Tibial nerve (tissue), 4 donors: Measurements from ENCODE around the gene LRPAP1. TPM values are rescaled to one million over a fixed set of nuclear protein-coding genes. Genes with fewer than 3 reads are reported as not detected.

Experiments
- DNase-seq, 2 donors: peaks; one replicate each; pipeline ENCODE4 v3.0.0-alpha.2; 2019; ENCODE audit warnings: low spot score in 2 of 2
- H3K27ac ChIP-seq, 4 donors: fragments of 200-600 bp; sonication (generic) in 3 of 4; one replicate each; pipeline ENCODE4 v1.5.1; 2017 to 2019; ENCODE audit warnings: mild to moderate bottlenecking in 1 of 4
- H3K27me3 ChIP-seq, 2 donors: fragments of 200-600 bp; sonication (generic) in 1 of 2; one replicate each; pipeline versions ENCODE4 v1.5.1 to v1.6.0; 2017 to 2019
- H3K36me3 ChIP-seq, 3 donors: fragments of 200-600 bp; sonication (generic); one replicate each; pipeline ENCODE4 v1.5.1; 2018 to 2019
- H3K4me1 ChIP-seq, 4 donors: fragments of 200-600 bp; sonication (generic) in 3 of 4; one replicate each; pipeline ENCODE4 v1.5.1; 2017 to 2019
- H3K4me3 ChIP-seq, 4 donors: fragments of 200-600 bp; sonication (generic) in 3 of 4; one replicate each; pipeline ENCODE4 v1.5.1; 2017 to 2019; ENCODE audit warnings: mild to moderate bottlenecking in 1 of 4, moderate library complexity in 1 of 4
- H3K9me3 ChIP-seq, 4 donors: fragments of 200-600 bp; sonication (generic) in 3 of 4; one replicate each; pipeline ENCODE4 v1.5.1; 2017 to 2019
- EP300 ChIP-seq, 2 donors: sonication (generic); formaldehyde crosslinking; IDR thresholded peaks; one replicate each; pipeline ENCODE4 v1.6.1; 2017; ENCODE audit warnings: antibody characterized with exemption in 2 of 2, mild to moderate bottlenecking in 1 of 2
- POLR2A ChIP-seq, 2 donors: fragments of 450-650 bp; IDR thresholded peaks; one replicate each; pipeline ENCODE4 v1.6.1; 2017; ENCODE audit warnings: antibody characterized with exemption in 2 of 2, mild to moderate bottlenecking in 2 of 2, moderate library complexity in 2 of 2
- WGBS, 2 donors: methylation state at CpG; one replicate each; pipeline ENCODE4 v1.1.5; 2018; 5-methylcytosine and 5-hydroxymethylcytosine counted together
- total RNA-seq, 4 donors: library from RNA; depleted of rRNA; stranded (reverse); fragments of >200 nt; gene quantifications; one replicate each; pipeline ENCODE4 v1.1.0, GENCODE V29; 2016
- TF ChIP-seq, protein P1 (sequence below), 5 experiments: fragments of 200-600 bp in 3 of 5; fragments of 450-650 bp in 2 of 5; sonication (generic) in 3 of 5; IDR thresholded peaks; one replicate each; pipeline ENCODE4 v1.5.1; 2016 to 2019; ENCODE audit warnings: antibody characterized with exemption in 5 of 5, mild to moderate bottlenecking in 3 of 5, moderate library complexity in 2 of 5

LRPAP1 gene
- total RNA-seq, 4 donors from 2014 or later: 68.1 to 169 (median 108) TPM

- no peak overlapping the region for H3K27ac ChIP-seq
- no peak for DNase-seq
- peaks cover 0 to 17% (median 2%) of the 10 kb centered on the region in 4 donors for H3K4me1 ChIP-seq
- H3K4me3 ChIP-seq: no peak overlapping the region
- TF ChIP-seq, protein P1, sequence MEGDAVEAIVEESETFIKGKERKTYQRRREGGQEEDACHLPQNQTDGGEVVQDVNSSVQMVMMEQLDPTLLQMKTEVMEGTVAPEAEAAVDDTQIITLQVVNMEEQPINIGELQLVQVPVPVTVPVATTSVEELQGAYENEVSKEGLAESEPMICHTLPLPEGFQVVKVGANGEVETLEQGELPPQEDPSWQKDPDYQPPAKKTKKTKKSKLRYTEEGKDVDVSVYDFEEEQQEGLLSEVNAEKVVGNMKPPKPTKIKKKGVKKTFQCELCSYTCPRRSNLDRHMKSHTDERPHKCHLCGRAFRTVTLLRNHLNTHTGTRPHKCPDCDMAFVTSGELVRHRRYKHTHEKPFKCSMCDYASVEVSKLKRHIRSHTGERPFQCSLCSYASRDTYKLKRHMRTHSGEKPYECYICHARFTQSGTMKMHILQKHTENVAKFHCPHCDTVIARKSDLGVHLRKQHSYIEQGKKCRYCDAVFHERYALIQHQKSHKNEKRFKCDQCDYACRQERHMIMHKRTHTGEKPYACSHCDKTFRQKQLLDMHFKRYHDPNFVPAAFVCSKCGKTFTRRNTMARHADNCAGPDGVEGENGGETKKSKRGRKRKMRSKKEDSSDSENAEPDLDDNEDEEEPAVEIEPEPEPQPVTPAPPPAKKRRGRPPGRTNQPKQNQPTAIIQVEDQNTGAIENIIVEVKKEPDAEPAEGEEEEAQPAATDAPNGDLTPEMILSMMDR (IDR thresholded peaks at IDR 0.05): no peak
- TF ChIP-seq EP300 (IDR thresholded peaks at IDR 0.05) (no peak), POLR2A (IDR thresholded peaks at IDR 0.05) (no peak)
- WGBS, 2 donors: 83 to 84% methylated on average over 23 to 25 of the region's 25 CpGs
- no peaks in the 10 kb centered on the region for H3K36me3 ChIP-seq
- H3K9me3 ChIP-seq: no peaks in the 10 kb centered on the region
- H3K27me3 ChIP-seq: peaks cover 0 to 70% of the 10 kb centered on the region in 2 donors
These were observed 52.7 kb downstream of the LRPAP1 start for GRCh38 chr4:3479358-3480101.

DNA sequence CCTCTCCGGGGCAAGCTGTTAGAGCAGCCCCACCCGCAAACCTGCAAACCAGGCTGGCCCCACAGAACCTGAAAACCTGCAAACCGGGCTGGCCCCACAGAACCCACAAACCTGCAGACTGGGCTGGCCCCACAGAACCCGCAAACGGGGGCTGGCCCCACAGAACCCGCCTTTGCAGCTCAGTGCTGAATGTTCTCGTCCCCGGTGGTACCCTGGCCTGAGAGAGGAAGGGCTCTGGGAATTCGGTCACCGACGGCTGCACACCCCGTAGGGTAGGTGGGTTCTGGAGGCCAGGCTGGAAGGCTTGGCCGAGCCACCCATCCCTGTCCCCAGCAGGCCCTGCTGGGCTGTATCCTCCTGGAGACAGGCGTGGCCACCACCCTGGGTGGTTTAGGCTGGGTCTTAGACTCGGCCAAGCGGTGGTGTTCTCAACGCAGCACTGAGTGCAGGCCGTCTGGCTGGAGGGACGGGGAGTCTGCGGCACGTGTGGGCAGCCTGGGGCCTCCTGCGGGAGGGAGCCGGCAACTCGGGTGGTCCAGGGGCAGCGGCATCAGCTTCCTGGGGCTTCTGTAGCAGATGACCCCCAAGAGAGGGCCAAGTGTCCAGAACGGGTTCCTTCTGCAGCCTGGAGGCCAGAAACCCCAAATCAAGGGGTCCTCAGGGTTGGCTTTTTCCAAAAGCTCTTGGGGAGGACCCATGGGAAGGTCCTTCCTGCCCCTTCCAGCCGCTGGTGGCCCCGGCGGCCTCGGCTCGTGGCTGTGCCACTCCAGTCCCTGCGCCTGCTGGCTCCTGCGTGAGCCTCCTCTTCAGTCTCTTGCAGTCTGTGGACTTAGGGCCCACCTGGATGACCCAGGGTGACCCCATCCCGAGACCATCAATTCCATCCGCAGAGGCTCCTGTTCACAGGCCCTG, 53.5 kb downstream of the LRPAP1 start:
- H3K27ac ChIP-seq: no peak overlapping the region
- no peaks in the 10 kb centered on the region for H3K36me3 ChIP-seq
- H3K4me3 ChIP-seq: no peak overlapping the region
- no peaks in the 10 kb centered on the region for H3K9me3 ChIP-seq
- TF ChIP-seq, protein P1 (IDR thresholded peaks at IDR 0.05): no peak
- no peak for TF ChIP-seq EP300 (IDR thresholded peaks at IDR 0.05)
- TF ChIP-seq POLR2A (IDR thresholded peaks at IDR 0.05): no peak
- H3K4me1 ChIP-seq: peaks cover 0 to 12% (median 0%) of the 10 kb centered on the region in 4 donors
- WGBS, 2 donors: 85 to 87% methylated on average over 28 to 32 of the region's 35 CpGs
- peaks cover 0 to 69% of the 10 kb centered on the region in 2 donors for H3K27me3 ChIP-seq
- no peak for DNase-seq

- Histone ChIP-seq H3K27me3 (peaks cover 0 to 71% of the 10 kb centered on the region in 2 donors), H3K4me3 (no peak overlapping the region), H3K4me1 (peaks cover 0 to 8% (median 0%) of the 10 kb centered on the region in 4 donors), H3K9me3 (no peaks in the 10 kb centered on the region), H3K27ac (no peak overlapping the region), H3K36me3 (no peaks in the 10 kb centered on the region)
- TF ChIP-seq POLR2A (IDR thresholded peaks at IDR 0.05) (no peak), EP300 (IDR thresholded peaks at IDR 0.05) (no peak)
- TF ChIP-seq, protein P1 (IDR thresholded peaks at IDR 0.05): no peak
- no peak for DNase-seq
- WGBS, 2 donors: 72% methylated on average over 20 to 22 of the region's 23 CpGs
These were observed 54.3 kb downstream of the LRPAP1 start for GRCh38 chr4:3477750-3478430.

DNA sequence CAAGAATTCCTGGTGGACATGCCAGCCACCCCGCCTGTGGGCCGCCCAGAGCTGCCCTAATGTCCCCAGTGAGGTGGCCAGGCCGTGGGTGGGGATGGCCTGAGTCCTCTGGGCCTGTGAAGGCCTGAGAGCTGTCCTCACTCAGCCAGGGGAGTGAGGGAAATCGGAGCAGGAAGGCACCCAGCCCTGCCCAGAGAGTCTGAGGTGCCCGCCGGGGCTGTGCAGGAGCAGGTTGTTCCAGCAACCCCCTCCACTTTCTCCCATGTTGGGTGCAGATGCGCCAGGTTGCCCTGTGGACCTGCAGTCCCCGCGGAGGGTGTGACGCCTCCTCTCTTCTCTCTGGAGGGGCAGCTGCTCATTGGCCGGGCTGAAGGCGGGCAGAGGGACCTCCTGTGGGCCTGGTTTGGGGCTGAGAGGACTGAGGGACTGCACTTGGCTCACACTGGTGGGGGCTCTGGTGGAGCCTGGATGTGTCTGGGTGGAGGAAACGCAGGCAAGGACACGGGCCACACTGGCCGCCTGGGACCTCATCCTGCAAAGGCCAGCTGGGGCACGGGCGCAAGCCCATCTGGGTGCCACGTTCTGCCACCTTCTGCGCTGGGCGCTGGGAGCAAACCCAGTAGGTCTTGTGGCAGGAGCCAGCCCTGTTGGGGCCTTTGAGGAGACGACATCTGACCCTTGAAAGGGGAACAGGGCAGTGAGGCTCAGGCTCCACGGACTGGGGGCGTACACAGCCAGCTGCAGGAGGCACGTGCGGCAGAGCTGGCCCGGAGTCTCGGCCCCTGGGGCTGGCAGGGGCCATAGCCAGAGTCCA, 55.1 kb downstream of the LRPAP1 start:
- H3K36me3 ChIP-seq: no peaks in the 10 kb centered on the region
- H3K27ac ChIP-seq: no peak overlapping the region
- peaks cover 0 to 8% (median 0%) of the 10 kb centered on the region in 4 donors for H3K4me1 ChIP-seq
- no peaks in the 10 kb centered on the region for H3K9me3 ChIP-seq
- TF ChIP-seq EP300 (IDR thresholded peaks at IDR 0.05) (no peak), POLR2A (IDR thresholded peaks at IDR 0.05) (no peak)
- TF ChIP-seq, protein P1 (IDR thresholded peaks at IDR 0.05): no peak
- H3K27me3 ChIP-seq: peaks cover 0 to 70% of the 10 kb centered on the region in 2 donors
- whole genome bisulfite sequencing, 2 donors: 76 to 82% methylated on average over 14 to 27 of the region's 27 CpGs
- no peak for DNase-seq
- H3K4me3 ChIP-seq: no peak overlapping the region
